Ishikawa (cell line): ENCODE measurements around the gene EIF3L.

Experiments
- CEBPB ChIP-seq: IDR thresholded peaks from 2 replicates; pipeline ENCODE4 v1.6.1; 2012
- EGR1 ChIP-seq: IDR thresholded peaks from 2 replicates; pipeline ENCODE4 v1.6.1; 2012
- EP300 ChIP-seq: IDR thresholded peaks from 2 replicates; pipeline ENCODE4 v1.6.1; 2012; ENCODE audit warnings: borderline replicate concordance
- NFIC ChIP-seq: IDR thresholded peaks from 2 replicates; pipeline ENCODE4 v1.6.1; 2012
- RAD21 ChIP-seq: IDR thresholded peaks from 2 replicates; pipeline ENCODE4 v1.6.1; 2012; ENCODE audit warnings: low read depth
- TCF12 ChIP-seq: IDR thresholded peaks from 2 replicates; pipeline ENCODE4 v1.6.1; 2012; ENCODE audit warnings: low read depth
- TEAD4 ChIP-seq: IDR thresholded peaks from 2 replicates; pipeline ENCODE4 v1.6.1; 2012
- YY1 ChIP-seq: IDR thresholded peaks from 2 replicates; pipeline ENCODE4 v1.6.1; 2012; ENCODE audit warnings: low read depth
- TF ChIP-seq, protein P1 (sequence below): IDR thresholded peaks from 2 replicates; pipeline ENCODE4 v1.6.1; 2012; ENCODE audit warnings: low read depth, mild to moderate bottlenecking

DNA sequence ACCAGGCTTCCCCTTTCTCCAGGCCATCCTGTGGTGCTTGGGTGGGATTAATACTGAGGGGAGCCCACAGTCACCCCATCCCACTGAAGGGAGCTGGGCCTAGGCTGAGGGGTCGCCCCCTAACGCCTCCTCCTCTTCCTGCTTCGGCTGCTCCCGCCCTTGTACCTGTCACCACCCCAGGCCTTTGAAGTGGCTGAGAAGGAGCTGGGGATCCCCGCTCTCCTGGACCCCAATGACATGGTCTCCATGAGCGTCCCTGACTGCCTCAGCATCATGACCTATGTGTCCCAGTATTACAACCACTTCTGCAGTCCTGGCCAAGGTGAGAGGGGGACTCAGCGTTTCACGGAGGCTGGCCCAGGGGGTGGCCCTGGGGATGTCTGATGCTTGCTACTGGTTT is 63.0 kb downstream of the EIF3L start:
- TF ChIP-seq EP300 (no peak), NFIC (no peak), TCF12 (no peak), TEAD4 (no peak), YY1 (no peak), EGR1 (no peak), RAD21 (no peak), CEBPB (no peak)
- TF ChIP-seq, protein P1, sequence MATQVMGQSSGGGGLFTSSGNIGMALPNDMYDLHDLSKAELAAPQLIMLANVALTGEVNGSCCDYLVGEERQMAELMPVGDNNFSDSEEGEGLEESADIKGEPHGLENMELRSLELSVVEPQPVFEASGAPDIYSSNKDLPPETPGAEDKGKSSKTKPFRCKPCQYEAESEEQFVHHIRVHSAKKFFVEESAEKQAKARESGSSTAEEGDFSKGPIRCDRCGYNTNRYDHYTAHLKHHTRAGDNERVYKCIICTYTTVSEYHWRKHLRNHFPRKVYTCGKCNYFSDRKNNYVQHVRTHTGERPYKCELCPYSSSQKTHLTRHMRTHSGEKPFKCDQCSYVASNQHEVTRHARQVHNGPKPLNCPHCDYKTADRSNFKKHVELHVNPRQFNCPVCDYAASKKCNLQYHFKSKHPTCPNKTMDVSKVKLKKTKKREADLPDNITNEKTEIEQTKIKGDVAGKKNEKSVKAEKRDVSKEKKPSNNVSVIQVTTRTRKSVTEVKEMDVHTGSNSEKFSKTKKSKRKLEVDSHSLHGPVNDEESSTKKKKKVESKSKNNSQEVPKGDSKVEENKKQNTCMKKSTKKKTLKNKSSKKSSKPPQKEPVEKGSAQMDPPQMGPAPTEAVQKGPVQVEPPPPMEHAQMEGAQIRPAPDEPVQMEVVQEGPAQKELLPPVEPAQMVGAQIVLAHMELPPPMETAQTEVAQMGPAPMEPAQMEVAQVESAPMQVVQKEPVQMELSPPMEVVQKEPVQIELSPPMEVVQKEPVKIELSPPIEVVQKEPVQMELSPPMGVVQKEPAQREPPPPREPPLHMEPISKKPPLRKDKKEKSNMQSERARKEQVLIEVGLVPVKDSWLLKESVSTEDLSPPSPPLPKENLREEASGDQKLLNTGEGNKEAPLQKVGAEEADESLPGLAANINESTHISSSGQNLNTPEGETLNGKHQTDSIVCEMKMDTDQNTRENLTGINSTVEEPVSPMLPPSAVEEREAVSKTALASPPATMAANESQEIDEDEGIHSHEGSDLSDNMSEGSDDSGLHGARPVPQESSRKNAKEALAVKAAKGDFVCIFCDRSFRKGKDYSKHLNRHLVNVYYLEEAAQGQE = no peak
